Activated CD8-positive, alpha-beta T cell treated with anti-CD3 and anti-CD28 coated beads for 36 hours (primary cell): ENCODE data around the gene ETV6. TPM values are rescaled to one million over a fixed set of nuclear protein-coding genes. Genes with fewer than 3 reads are reported as not detected.

ENCODE experiments used
- ATAC-seq: fragments of 200-7000 bp; cut with Tn5 transposase; one replicate; pipeline ENCODE4 v1.10.0; 2021; ENCODE audit warnings: mild to moderate bottlenecking, moderate library complexity
- CTCF ChIA-PET: fragments of 350-600 bp; sonication (Branson Sonifier 250); formaldehyde crosslinking; loops from one replicate; lab custom pipeline; 2021; ENCODE audit warnings: antibody characterized with exemption; lab: Charles Lee
- POLR2A ChIA-PET: fragments of 350-600 bp; sonication (Branson Sonifier 250); formaldehyde crosslinking; loops from one replicate; lab custom pipeline; 2021; ENCODE audit warnings: antibody characterized with exemption; lab: Charles Lee
- DNase-seq: peaks from one replicate; pipeline ENCODE4 v3.0.0-alpha.2; 2020
- H3K27ac Mint-ChIP-seq: one replicate; pipeline ENCODE4 v1.8.0; 2021; ENCODE audit warnings: mild to moderate bottlenecking, mixed read lengths
- H3K27me3 Mint-ChIP-seq: one replicate; pipeline ENCODE4 v1.8.0; 2021; ENCODE audit warnings: mixed read lengths
- H3K36me3 Mint-ChIP-seq: one replicate; pipeline ENCODE4 v1.8.0; 2021; ENCODE audit warnings: low read depth, mixed read lengths
- H3K4me1 Mint-ChIP-seq: one replicate; pipeline ENCODE4 v1.8.0; 2021; ENCODE audit warnings: low read depth, mixed read lengths
- H3K4me3 Mint-ChIP-seq: one replicate; pipeline ENCODE4 v1.8.0; 2021; ENCODE audit warnings: mild to moderate bottlenecking, moderate library complexity, mixed read lengths
- H3K9me3 Mint-ChIP-seq: one replicate; pipeline ENCODE4 v1.8.0; 2021; ENCODE audit warnings: mixed read lengths
- intact Hi-C: fragments of 100-400 bp; cut with micrococcal nuclease; formaldehyde crosslinking; loops from one replicate; pipeline ENCODE4 v1.10.0; 2022
- total RNA-seq, 2 experiments: library from RNA; stranded (reverse); gene quantifications; one replicate each; pipeline ENCODE4 v1.2.3, GENCODE V29; 2021
- TF ChIP-seq, protein P1 (sequence below): fragments of 200-600 bp; IDR thresholded peaks from one replicate; pipeline ENCODE4 v1.8.0; 2022; ENCODE audit warnings: antibody characterized with exemption, mild to moderate bottlenecking

ETV6 gene
- total RNA-seq, 2 experiments from 2014 or later, result 20.5 to 22.7 TPM

DNA sequence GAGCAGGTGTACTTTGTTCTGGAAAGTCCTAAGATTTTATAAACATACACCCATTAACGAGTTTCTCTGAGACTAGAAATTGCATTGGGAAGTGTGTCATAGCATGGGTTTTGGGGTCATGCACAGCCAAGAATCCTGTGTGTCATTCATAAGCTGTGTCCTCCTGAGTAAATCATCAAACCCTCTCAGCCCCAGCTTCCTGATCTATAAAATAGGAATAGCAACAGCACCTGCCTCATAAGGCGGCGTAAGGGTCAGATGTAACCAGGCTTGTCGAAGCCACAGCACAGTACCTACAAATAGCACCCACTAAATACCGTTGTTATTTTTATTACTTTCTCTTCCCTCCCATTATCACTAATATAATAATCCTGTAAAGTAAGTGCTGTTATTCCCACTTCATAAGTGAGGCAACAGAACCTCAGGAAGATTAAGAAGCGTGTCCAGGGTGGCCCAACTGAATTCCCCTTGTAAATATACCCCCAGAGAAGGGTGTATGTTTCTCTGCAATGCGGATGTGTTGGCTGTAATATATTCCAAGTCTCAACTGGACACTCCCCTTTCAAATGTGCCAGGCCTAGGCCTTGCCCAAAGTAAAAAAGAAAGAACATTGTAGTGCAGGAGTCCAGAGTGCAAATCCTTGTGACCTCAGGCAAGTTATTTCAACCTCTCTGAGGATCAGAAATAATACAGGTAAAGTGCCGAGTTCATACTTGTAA, 233.0 kb downstream of the ETV6 start:
- peaks cover 53% of the 10 kb centered on the region for H3K36me3 Mint-ChIP-seq
- ATAC-seq (no peak), DNase-seq (no peak)
- H3K9me3 Mint-ChIP-seq, result no peaks in the 10 kb centered on the region
- TF ChIP-seq, protein P1, sequence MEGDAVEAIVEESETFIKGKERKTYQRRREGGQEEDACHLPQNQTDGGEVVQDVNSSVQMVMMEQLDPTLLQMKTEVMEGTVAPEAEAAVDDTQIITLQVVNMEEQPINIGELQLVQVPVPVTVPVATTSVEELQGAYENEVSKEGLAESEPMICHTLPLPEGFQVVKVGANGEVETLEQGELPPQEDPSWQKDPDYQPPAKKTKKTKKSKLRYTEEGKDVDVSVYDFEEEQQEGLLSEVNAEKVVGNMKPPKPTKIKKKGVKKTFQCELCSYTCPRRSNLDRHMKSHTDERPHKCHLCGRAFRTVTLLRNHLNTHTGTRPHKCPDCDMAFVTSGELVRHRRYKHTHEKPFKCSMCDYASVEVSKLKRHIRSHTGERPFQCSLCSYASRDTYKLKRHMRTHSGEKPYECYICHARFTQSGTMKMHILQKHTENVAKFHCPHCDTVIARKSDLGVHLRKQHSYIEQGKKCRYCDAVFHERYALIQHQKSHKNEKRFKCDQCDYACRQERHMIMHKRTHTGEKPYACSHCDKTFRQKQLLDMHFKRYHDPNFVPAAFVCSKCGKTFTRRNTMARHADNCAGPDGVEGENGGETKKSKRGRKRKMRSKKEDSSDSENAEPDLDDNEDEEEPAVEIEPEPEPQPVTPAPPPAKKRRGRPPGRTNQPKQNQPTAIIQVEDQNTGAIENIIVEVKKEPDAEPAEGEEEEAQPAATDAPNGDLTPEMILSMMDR, result no peak
- intact Hi-C loops, result no loop called here
- H3K27ac Mint-ChIP-seq, result no peak overlapping the region
- peaks cover 10% of the 10 kb centered on the region for H3K4me1 Mint-ChIP-seq
- H3K4me3 Mint-ChIP-seq, result no peak overlapping the region
- POLR2A ChIA-PET, result interaction anchor here (0.5 kb wide), 1 partner anchor 1059 kb away, joined by 3 read pairs; no protein-coding TSS in a partner anchor
- no peaks in the 10 kb centered on the region for H3K27me3 Mint-ChIP-seq
- CTCF ChIA-PET, result no interaction called here

DNA sequence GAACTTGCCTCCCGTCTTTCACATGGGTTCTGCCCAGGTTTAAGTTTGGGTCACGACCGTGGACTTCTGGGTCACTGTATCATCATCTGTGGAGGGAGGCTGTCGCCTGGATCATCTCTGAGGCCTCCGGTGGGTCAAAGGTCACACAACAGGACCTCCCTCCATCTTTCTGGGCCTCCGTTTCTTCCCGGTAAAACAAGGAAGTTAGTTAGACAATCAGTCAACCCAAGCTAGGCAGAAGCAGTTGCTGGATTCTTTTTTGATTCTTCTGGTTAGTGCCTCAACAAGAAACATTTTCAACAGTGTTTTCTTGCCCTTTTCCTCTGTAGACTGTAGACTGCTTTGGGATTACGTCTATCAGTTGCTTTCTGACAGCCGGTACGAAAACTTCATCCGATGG, 234.6 kb downstream of the ETV6 start:
- ChIA-PET POLR2A (no interaction called here), CTCF (interaction anchor here (0.6 kb wide), 1 partner anchor 9 kb away, joined by 4 read pairs; no protein-coding TSS in a partner anchor)
- Mint-ChIP-seq H3K27me3 (no peaks in the 10 kb centered on the region), H3K4me1 (peaks cover 7% of the 10 kb centered on the region), H3K36me3 (peaks cover 60% of the 10 kb centered on the region), H3K9me3 (no peaks in the 10 kb centered on the region), H3K27ac (no peak overlapping the region), H3K4me3 (no peak overlapping the region)
- no peak for ATAC-seq
- intact Hi-C loops, result no loop called here
- no peak for DNase-seq
- TF ChIP-seq, protein P1, result no peak

DNA sequence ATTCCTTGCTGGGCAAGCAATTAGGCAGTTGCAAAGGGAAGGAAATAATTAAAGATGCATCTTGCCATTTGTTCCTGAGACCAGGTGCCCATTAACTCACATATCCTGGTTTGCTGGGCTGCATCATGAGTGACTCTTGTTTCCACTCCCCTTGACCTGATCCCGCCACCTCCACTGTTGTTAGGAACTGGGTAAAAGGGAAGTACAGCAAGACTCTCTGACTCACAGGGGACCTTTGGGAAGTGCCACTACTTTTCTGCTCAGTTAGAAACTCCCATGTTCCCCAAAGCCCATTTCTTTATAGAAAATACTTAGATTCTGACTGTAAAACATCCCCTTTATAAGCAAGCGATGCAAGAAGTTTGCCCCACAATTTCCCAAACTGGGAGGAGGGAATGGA, 235.2 kb downstream of the ETV6 start:
- intact Hi-C loops, result no loop called here
- ChIA-PET CTCF (interaction anchor here (0.6 kb wide), 1 partner anchor 10 kb away, joined by 4 read pairs; no protein-coding TSS in a partner anchor), POLR2A (no interaction called here)
- Mint-ChIP-seq H3K27me3 (no peaks in the 10 kb centered on the region), H3K36me3 (peaks cover 60% of the 10 kb centered on the region), H3K4me3 (no peak overlapping the region), H3K9me3 (no peaks in the 10 kb centered on the region), H3K27ac (no peak overlapping the region), H3K4me1 (peaks cover 12% of the 10 kb centered on the region)
- DNase-seq, result no peak
- TF ChIP-seq, protein P1, result no peak
- no peak for ATAC-seq

DNA sequence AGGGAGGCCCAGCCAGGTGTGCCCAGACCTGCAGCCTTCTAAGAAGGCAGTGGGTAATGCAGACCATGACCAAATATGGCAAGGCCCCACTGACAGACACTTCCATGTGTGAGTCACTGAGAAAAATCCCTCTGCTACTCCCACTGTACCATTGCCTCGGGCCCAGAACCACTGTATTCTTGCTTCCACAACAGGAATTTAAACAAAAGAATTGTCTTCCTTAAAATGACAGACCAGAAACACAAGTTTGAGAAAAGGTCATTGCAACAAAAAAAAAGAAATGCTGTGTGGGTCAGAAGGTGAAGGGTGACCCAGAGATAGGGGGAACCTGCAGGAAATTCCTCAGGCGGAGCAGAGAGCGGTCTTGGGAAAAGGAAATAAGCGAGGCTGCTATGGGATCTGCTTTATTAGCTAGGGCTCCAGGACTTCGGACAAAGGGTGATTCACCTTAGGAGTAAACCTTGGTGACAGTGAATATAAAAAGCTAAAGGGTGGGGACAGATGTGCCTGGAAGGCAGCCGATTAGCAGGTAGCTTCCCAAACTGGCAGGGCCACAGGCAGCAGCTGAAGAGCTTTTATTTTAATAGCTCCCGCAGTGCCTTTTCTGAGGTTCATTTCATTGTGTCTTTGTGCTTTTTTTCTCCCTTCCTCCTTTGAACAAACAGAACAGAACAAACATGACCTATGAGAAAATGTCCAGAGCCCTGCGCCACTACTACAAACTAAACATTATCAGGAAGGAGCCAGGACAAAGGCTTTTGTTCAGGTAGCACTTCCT, 236.0 kb downstream of the ETV6 start:
- no peak overlapping the region for H3K27ac Mint-ChIP-seq
- DNase-seq (no peak), ATAC-seq (no peak)
- no peaks in the 10 kb centered on the region for H3K9me3 Mint-ChIP-seq
- TF ChIP-seq, protein P1, result no peak
- H3K4me3 Mint-ChIP-seq, result no peak overlapping the region
- POLR2A ChIA-PET, result interaction anchor here (0.7 kb wide), 1 partner anchor 159 kb away, joined by 6 read pairs; no protein-coding TSS in a partner anchor
- peaks cover 13% of the 10 kb centered on the region for H3K4me1 Mint-ChIP-seq
- CTCF ChIA-PET, result interaction anchor here (1.0 kb wide), 1 partner anchor 147 kb away, joined by 4 read pairs; no protein-coding TSS in a partner anchor
- intact Hi-C loops, result no loop called here
- H3K36me3 Mint-ChIP-seq, result peaks cover 60% of the 10 kb centered on the region
- H3K27me3 Mint-ChIP-seq, result no peaks in the 10 kb centered on the region

DNA sequence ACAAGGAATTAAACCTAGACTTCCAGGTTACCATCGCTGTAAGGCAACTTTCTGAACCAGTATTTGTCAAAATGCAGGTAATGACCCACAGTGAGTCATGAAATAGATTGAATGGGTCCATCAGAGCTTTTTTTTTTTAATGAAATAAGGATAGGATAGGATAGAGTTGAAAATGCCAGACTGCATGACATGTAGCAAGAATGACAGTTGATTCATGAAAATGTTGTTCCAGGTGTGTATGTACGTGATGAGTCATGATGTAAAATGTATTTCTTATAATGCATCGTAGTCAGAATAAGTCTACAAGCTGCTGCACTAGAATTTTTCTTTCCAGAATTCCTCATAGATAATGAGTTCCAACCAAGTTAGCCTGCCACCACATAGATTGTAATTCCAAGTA, 236.9 kb downstream of the ETV6 start:
- CTCF ChIA-PET, result no interaction called here
- ATAC-seq (no peak), DNase-seq (no peak)
- H3K4me3 Mint-ChIP-seq, result no peak overlapping the region
- H3K27ac Mint-ChIP-seq, result no peak overlapping the region
- no peaks in the 10 kb centered on the region for H3K27me3 Mint-ChIP-seq
- H3K4me1 Mint-ChIP-seq, result peaks cover 13% of the 10 kb centered on the region
- H3K36me3 Mint-ChIP-seq, result peaks cover 63% of the 10 kb centered on the region
- TF ChIP-seq, protein P1, result no peak
- H3K9me3 Mint-ChIP-seq, result no peaks in the 10 kb centered on the region
- POLR2A ChIA-PET, result no interaction called here
- intact Hi-C loops, result no loop called here
